Spleen (tissue), 7 donors: ENCODE results near the gene SIGLECL1.

Source experiments
- POLR2AphosphoS5 ChIP-seq, 3 donors: sonication (generic); formaldehyde crosslinking; IDR thresholded peaks; one replicate each; pipeline ENCODE4 v1.5.1; 2017; ENCODE audit warnings: antibody characterized with exemption in 3 of 3
- TF ChIP-seq, protein P1 (sequence below), 11 experiments: fragments of 200-600 bp in 7 of 11; fragments of 450-650 bp in 4 of 11; sonication (generic) in 4 of 11; IDR thresholded peaks in 8 of 11; conservative IDR thresholded peaks in 3 of 11; 1 replicate in 7 of 11; 2 replicates in 4 of 11; pipeline versions ENCODE4 v1.4.0 to v1.8.0; 2016 to 2021; ENCODE audit warnings: antibody characterized with exemption in 11 of 11, inconsistent platforms in 4 of 11, mild to moderate bottlenecking in 1 of 11
- donor health status: DM: no; HTN: no; CAD: no; lungs with moderate emphysema.
- donor health status: DM: no; HTN: no; CAD: no.
- donor health status: DM: no; HTN: no; CAD: no.

DNA sequence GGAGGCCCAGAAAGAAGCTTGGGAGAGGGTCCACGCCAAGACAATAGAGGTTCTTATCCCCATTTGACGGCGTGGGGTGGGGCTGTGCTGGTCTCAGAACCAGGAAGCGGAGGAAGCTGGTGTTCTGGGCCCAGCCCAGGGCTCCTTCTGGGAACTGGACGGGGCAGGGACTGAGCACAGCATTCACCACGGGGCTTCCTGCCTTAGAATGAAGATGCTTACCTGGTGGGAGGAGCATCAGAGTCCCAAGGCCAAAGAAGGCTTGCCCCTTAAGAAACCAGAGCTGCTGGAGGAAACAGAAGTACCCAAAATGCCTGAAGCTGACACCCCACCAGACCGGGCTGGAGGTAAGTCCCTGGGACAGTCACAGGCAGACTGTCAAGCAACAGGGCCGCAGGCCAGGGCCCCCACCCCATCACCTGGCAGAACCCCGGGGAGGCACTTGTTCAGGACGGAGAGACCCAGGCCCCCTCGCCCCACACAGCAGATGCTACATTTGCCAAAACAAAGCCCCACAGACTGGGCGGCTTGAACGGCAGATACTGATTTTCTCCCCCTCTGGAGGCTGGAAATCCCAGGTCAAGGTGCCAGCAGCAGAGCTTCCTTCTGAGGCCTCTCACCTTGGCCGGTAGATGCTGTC, 42.8 kb downstream of the SIGLECL1 start:
- TF ChIP-seq, protein P1, sequence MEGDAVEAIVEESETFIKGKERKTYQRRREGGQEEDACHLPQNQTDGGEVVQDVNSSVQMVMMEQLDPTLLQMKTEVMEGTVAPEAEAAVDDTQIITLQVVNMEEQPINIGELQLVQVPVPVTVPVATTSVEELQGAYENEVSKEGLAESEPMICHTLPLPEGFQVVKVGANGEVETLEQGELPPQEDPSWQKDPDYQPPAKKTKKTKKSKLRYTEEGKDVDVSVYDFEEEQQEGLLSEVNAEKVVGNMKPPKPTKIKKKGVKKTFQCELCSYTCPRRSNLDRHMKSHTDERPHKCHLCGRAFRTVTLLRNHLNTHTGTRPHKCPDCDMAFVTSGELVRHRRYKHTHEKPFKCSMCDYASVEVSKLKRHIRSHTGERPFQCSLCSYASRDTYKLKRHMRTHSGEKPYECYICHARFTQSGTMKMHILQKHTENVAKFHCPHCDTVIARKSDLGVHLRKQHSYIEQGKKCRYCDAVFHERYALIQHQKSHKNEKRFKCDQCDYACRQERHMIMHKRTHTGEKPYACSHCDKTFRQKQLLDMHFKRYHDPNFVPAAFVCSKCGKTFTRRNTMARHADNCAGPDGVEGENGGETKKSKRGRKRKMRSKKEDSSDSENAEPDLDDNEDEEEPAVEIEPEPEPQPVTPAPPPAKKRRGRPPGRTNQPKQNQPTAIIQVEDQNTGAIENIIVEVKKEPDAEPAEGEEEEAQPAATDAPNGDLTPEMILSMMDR (IDR thresholded peaks at IDR 0.05 in 8 of 11, conservative IDR thresholded peaks at IDR 0.05 in 3 of 11) = no peak
- no peak for TF ChIP-seq POLR2AphosphoS5 (IDR thresholded peaks at IDR 0.05)
